ENCODE measurements around the gene C14orf119.

C14orf119 gene

GRCh38 chr14:23130871-23131270 lies 35.6 kb downstream of the C14orf119 start:
- Histone ChIP-seq H3K27ac (ENCODE audit: low read depth, low read length) (no peak overlapping the region), H3K79me2 (ENCODE audit: insufficient read depth, low read length) (no peaks in the 10 kb centered on the region), H4K20me1 (ENCODE audit: low read depth, low read length) (no peaks in the 10 kb centered on the region), H3K4me2 (ENCODE audit: low read depth, low read length, poor library complexity, severe bottlenecking) (no peak overlapping the region), H3K9me2 (replicated peaks; ENCODE audit: insufficient read depth, low read length) (no peaks in the 10 kb centered on the region), H3K27me3 (ENCODE audit: low read length) (no peaks in the 10 kb centered on the region), H3K4me3 (ENCODE audit: insufficient read depth, low read length, poor library complexity, severe bottlenecking) (no peak overlapping the region), H3F3A (ENCODE audit: insufficient read depth) (no peaks in the 10 kb centered on the region), H3K9me3 (ENCODE audit: insufficient read depth, low read length) (no peaks in the 10 kb centered on the region), H2AFZ (ENCODE audit: low read depth, low read length, severe bottlenecking) (no peak overlapping the region), H3K36me3 (ENCODE audit: low read length) (no peaks in the 10 kb centered on the region), H3K9ac (ENCODE audit: low read length) (no peak overlapping the region)
- TF ChIP-seq EZH2phosphoT487 (conservative IDR thresholded peaks at IDR 0.05; ENCODE audit: low read length) = no peak
- TF ChIP-seq, protein P1, sequence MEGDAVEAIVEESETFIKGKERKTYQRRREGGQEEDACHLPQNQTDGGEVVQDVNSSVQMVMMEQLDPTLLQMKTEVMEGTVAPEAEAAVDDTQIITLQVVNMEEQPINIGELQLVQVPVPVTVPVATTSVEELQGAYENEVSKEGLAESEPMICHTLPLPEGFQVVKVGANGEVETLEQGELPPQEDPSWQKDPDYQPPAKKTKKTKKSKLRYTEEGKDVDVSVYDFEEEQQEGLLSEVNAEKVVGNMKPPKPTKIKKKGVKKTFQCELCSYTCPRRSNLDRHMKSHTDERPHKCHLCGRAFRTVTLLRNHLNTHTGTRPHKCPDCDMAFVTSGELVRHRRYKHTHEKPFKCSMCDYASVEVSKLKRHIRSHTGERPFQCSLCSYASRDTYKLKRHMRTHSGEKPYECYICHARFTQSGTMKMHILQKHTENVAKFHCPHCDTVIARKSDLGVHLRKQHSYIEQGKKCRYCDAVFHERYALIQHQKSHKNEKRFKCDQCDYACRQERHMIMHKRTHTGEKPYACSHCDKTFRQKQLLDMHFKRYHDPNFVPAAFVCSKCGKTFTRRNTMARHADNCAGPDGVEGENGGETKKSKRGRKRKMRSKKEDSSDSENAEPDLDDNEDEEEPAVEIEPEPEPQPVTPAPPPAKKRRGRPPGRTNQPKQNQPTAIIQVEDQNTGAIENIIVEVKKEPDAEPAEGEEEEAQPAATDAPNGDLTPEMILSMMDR (IDR thresholded peaks at IDR 0.05; ENCODE audit: insufficient read depth, low read length, poor library complexity, severe bottlenecking) = no peak

GRCh38 chr14:23131482-23131881 lies 36.2 kb downstream of the C14orf119 start:
- Histone ChIP-seq H3K79me2 (ENCODE audit: insufficient read depth, low read length) (no peaks in the 10 kb centered on the region), H3K36me3 (ENCODE audit: low read length) (no peaks in the 10 kb centered on the region), H3K4me3 (ENCODE audit: insufficient read depth, low read length, poor library complexity, severe bottlenecking) (no peak overlapping the region), H3K9ac (ENCODE audit: low read length) (no peak overlapping the region), H3K9me3 (ENCODE audit: insufficient read depth, low read length) (no peaks in the 10 kb centered on the region), H4K20me1 (ENCODE audit: low read depth, low read length) (no peaks in the 10 kb centered on the region), H2AFZ (ENCODE audit: low read depth, low read length, severe bottlenecking) (no peak overlapping the region), H3K9me2 (replicated peaks; ENCODE audit: insufficient read depth, low read length) (no peaks in the 10 kb centered on the region), H3K27ac (ENCODE audit: low read depth, low read length) (no peak overlapping the region), H3K4me2 (ENCODE audit: low read depth, low read length, poor library complexity, severe bottlenecking) (no peak overlapping the region), H3K27me3 (ENCODE audit: low read length) (no peaks in the 10 kb centered on the region), H3F3A (ENCODE audit: insufficient read depth) (no peaks in the 10 kb centered on the region)
- TF ChIP-seq, protein P1 (IDR thresholded peaks at IDR 0.05; ENCODE audit: insufficient read depth, low read length, poor library complexity, severe bottlenecking) = no peak

GRCh38 chr14:23132970-23133369 lies 37.7 kb downstream of the C14orf119 start:
- H4K20me1 ChIP-seq (ENCODE audit: low read depth, low read length) = no peaks in the 10 kb centered on the region

More at GRCh38 chr14:23132970-23133369, 37.7 kb downstream of the C14orf119 start:
- Histone ChIP-seq H3K9ac (ENCODE audit: low read length) (no peak overlapping the region), H3K36me3 (ENCODE audit: low read length) (no peaks in the 10 kb centered on the region), H3K4me2 (ENCODE audit: low read depth, low read length, poor library complexity, severe bottlenecking) (no peak overlapping the region), H3K9me2 (replicated peaks; ENCODE audit: insufficient read depth, low read length) (no peaks in the 10 kb centered on the region), H3K79me2 (ENCODE audit: insufficient read depth, low read length) (no peaks in the 10 kb centered on the region), H3K9me3 (ENCODE audit: insufficient read depth, low read length) (no peaks in the 10 kb centered on the region), H3K4me3 (ENCODE audit: insufficient read depth, low read length, poor library complexity, severe bottlenecking) (no peak overlapping the region), H3K27ac (ENCODE audit: low read depth, low read length) (no peak overlapping the region), H3K27me3 (ENCODE audit: low read length) (no peaks in the 10 kb centered on the region), H3F3A (ENCODE audit: insufficient read depth) (no peaks in the 10 kb centered on the region), H2AFZ (ENCODE audit: low read depth, low read length, severe bottlenecking) (no peak overlapping the region)
- TF ChIP-seq, protein P1 (IDR thresholded peaks at IDR 0.05; ENCODE audit: insufficient read depth, low read length, poor library complexity, severe bottlenecking) = no peak
- TF ChIP-seq EZH2phosphoT487 (conservative IDR thresholded peaks at IDR 0.05; ENCODE audit: low read length) = no peak

All from SU-DHL-6 (cell line).